ENCODE results near the gene CPA4.

The CPA4 gene

DNA sequence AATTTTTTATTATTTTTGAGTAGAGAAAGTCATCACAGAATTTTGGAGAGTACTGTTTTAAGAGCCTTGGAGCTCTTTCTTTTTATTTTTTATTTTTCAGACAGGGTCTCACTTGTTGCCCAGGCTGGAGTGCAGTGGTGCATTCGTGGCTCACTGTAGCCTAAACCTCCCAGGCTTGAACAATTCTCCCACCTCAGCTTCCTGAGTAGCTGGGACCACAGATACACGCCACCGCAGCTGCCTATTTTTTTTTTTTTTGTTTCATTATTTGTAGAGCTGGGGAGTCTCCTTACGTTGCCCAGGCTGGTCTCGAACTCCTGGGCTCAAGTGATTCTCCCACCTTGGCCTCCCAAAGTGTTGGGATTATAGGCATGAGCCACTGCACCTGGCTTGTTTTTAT, 10.6 kb downstream of the CPA4 start:
- Histone ChIP-seq H3K27ac (no peak overlapping the region), H3K4me3 (no peak overlapping the region), H3K4me1 (peaks cover 0 to 4% (median 0%) of the 10 kb centered on the region in 4 donors), H3K9me3 (no peaks in the 10 kb centered on the region), H3K36me3 (no peaks in the 10 kb centered on the region), H3K27me3 (no peaks in the 10 kb centered on the region)
- intact Hi-C loops (cut with DNase I; ENCODE audit: low total_unique reads), result no loop called here
- DNase-seq, result no peak
- TF ChIP-seq, protein P1, sequence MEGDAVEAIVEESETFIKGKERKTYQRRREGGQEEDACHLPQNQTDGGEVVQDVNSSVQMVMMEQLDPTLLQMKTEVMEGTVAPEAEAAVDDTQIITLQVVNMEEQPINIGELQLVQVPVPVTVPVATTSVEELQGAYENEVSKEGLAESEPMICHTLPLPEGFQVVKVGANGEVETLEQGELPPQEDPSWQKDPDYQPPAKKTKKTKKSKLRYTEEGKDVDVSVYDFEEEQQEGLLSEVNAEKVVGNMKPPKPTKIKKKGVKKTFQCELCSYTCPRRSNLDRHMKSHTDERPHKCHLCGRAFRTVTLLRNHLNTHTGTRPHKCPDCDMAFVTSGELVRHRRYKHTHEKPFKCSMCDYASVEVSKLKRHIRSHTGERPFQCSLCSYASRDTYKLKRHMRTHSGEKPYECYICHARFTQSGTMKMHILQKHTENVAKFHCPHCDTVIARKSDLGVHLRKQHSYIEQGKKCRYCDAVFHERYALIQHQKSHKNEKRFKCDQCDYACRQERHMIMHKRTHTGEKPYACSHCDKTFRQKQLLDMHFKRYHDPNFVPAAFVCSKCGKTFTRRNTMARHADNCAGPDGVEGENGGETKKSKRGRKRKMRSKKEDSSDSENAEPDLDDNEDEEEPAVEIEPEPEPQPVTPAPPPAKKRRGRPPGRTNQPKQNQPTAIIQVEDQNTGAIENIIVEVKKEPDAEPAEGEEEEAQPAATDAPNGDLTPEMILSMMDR (IDR thresholded peaks at IDR 0.05), result no peak

DNA sequence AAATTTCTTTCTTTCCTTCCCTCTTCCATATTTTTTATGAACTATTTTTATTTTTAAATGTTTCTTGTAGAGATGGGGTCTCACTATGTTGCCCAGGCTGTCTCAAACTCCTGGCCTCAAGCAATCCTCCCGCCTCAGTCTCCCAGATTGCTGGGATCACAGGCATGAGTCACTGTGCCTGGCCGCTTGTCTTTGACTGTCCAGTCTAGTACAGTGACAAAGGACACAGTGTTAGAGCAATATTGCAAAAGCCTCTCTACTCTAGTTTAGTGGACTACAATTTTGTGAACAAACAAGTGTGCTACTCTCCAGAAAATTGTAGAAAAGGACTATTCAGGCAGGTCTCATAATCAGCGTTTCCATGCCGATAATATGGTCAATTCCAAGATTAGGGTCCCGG, 11.0 kb downstream of the CPA4 start:
- intact Hi-C loops (cut with DNase I; ENCODE audit: low total_unique reads), result no loop called here
- Histone ChIP-seq H3K27me3 (no peaks in the 10 kb centered on the region), H3K9me3 (no peaks in the 10 kb centered on the region), H3K4me1 (peaks cover 0 to 4% (median 0%) of the 10 kb centered on the region in 4 donors), H3K4me3 (no peak overlapping the region), H3K36me3 (no peaks in the 10 kb centered on the region), H3K27ac (no peak overlapping the region)
- DNase-seq, result no peak
- TF ChIP-seq, protein P1 (IDR thresholded peaks at IDR 0.05), result no peak

DNA sequence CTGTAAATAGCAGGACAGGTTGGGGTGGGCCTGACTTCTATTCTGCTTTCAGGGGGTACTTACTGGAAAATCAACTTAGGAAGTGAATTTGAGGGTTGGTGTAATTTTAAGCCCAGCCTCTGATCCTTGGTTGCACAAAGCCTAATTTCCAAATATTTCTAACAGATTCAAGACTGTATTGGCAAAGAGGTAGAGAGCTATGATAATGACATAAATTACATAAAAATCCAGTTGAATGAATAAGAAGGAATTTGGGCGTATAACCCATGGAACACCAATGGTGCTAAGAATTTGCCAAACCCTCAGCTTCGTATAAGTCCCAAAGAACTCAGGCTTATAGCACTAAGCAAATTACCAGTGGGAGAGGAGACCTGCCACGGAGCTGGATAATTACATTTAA, 11.9 kb downstream of the CPA4 start:
- H3K36me3 ChIP-seq, result no peaks in the 10 kb centered on the region
- intact Hi-C loops (cut with DNase I; ENCODE audit: low total_unique reads), result no loop called here
- H3K4me3 ChIP-seq, result no peak overlapping the region
- TF ChIP-seq, protein P1 (IDR thresholded peaks at IDR 0.05), result no peak
- peaks cover 0 to 4% (median 0%) of the 10 kb centered on the region in 4 donors for H3K4me1 ChIP-seq
- H3K27me3 ChIP-seq, result no peaks in the 10 kb centered on the region
- DNase-seq, result no peak
- H3K27ac ChIP-seq, result no peak overlapping the region
- no peaks in the 10 kb centered on the region for H3K9me3 ChIP-seq

DNA sequence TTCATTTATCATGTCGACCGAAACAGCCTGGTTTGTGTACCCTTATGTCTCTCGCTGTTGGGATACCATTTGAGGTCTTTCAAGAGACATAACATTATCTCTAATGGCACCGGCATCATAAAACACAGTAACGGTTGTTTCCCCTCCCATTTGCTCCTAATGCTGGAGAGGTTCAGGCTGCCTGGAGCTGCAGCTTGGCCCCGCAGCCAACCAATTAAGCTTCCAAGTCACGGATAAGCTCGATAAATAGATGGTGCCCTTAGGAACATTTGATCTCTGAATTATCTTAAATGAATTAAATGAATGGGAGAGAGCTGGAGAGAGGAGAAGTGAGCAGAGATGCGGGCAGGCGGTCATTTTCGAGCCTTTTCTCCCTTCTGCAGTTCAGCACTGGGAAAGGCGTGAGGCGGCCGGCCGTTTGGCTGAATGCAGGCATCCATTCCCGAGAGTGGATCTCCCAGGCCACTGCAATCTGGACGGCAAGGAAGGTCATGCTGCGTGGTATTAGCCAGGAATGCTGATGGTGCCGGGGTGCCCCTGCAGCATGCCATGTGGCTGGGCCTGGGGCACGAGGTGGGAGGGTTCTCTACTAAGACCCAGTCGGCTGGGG, 12.6 kb downstream of the CPA4 start:
- intact Hi-C loops (cut with DNase I; ENCODE audit: low total_unique reads), result no loop called here
- DNase-seq, result no peak
- Histone ChIP-seq H3K27ac (no peak overlapping the region), H3K36me3 (no peaks in the 10 kb centered on the region), H3K4me1 (peaks cover 0 to 4% (median 0%) of the 10 kb centered on the region in 4 donors), H3K4me3 (no peak overlapping the region), H3K27me3 (no peaks in the 10 kb centered on the region), H3K9me3 (no peaks in the 10 kb centered on the region)
- TF ChIP-seq, protein P1 (IDR thresholded peaks at IDR 0.05), result no peak

DNA sequence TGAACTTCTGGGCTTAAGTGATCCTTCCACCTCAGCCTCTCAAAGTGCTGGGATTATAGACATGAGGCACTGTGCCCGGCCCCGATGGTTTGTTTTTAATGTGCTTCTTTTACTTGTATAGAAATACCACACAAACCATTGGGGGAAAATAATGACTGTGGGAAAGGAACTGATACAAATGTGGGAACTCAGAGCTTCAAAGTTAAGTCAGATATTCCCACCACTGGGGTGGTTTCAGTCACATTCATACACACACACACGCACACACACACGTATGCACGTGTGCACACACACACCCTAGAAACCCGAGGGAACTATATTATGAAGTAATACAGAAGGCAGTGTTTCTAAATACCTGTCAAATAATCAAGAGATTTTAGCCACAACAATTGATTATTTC, 17.0 kb downstream of the CPA4 start:
- Histone ChIP-seq H3K9me3 (peaks cover 0 to 3% (median 0%) of the 10 kb centered on the region in 3 donors), H3K27me3 (no peaks in the 10 kb centered on the region), H3K36me3 (no peaks in the 10 kb centered on the region), H3K4me3 (no peak overlapping the region), H3K4me1 (no peaks in the 10 kb centered on the region), H3K27ac (no peak overlapping the region)
- TF ChIP-seq, protein P1 (IDR thresholded peaks at IDR 0.05), result no peak
- DNase-seq, result no peak
- intact Hi-C loops (cut with DNase I; ENCODE audit: low total_unique reads), result no loop called here

DNA sequence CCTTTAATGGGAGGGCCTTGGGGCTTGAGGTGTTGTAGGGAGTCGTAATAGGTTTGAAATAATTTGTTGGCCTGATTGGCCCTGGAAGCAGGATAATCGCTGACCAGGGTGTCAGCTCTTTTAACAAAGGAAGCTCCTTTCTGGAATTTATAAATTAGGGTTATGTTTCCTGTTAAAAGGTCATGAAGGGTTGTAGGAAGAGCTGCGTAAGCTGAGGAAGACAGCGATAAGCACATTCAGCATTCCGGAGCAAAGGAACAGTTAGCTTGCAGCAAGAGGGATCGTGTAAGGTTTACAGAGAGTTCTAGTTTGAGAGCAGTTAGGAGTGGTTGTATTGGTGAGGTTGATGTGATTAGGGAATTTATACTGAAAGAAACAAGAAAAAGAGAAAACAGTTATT, 21.3 kb downstream of the CPA4 start:
- DNase-seq, result no peak
- H3K27me3 ChIP-seq, result no peaks in the 10 kb centered on the region
- H3K36me3 ChIP-seq, result no peaks in the 10 kb centered on the region
- TF ChIP-seq, protein P1 (IDR thresholded peaks at IDR 0.05), result no peak
- no peaks in the 10 kb centered on the region for H3K4me1 ChIP-seq
- intact Hi-C loops (cut with DNase I; ENCODE audit: low total_unique reads), result no loop called here
- peaks cover 0 to 3% (median 0%) of the 10 kb centered on the region in 3 donors for H3K9me3 ChIP-seq
- H3K4me3 ChIP-seq, result no peak overlapping the region
- H3K27ac ChIP-seq, result no peak overlapping the region
